OCI-LY3 (cell line): Measurements from ENCODE around the gene KCNMA1.

Source experiments
- H2AFZ ChIP-seq: fragments of 200-600, 300-600 bp; shearing (Covaris generic); 2 replicates; pipeline ENCODE4 v1.6.0; 2014; ENCODE audit warnings: antibody characterized with exemption, low read depth, low read length
- H3K27ac ChIP-seq: fragments of 200-600, 300-600 bp; sonication (generic); 2 replicates; pipeline ENCODE4 v1.5.1; 2014; ENCODE audit warnings: mild to moderate bottlenecking, low read length, moderate library complexity, mixed read lengths
- H3K27me3 ChIP-seq: fragments of 200-600, 300-600 bp; sonication (generic); 2 replicates; pipeline ENCODE4 v1.6.1; 2014; ENCODE audit warnings: low read depth, low read length, mixed read lengths
- H3K36me3 ChIP-seq: fragments of 200-600, 300-600 bp; sonication (generic); replicated peaks from 2 replicates; pipeline ENCODE3; 2014; ENCODE audit warnings: low read depth, low read length, mixed read lengths
- H3K4me1 ChIP-seq: fragments of 300-600, 200-600 bp; sonication (generic); 2 replicates; pipeline ENCODE4 v1.6.1; 2014; ENCODE audit warnings: low read length, mixed read lengths
- H3K4me2 ChIP-seq: fragments of 200-600, 300-600 bp; sonication (generic); 2 replicates; pipeline ENCODE4 v1.6.1; 2014; ENCODE audit warnings: low read length, mixed read lengths
- H3K4me3 ChIP-seq: fragments of 300-600, 200-600 bp; sonication (generic); 2 replicates; pipeline ENCODE4 v1.5.1; 2014; ENCODE audit warnings: antibody characterized with exemption, mild to moderate bottlenecking, low read length, moderate library complexity
- H3K79me2 ChIP-seq: fragments of 300-600, 200-600 bp; shearing (Covaris generic); 2 replicates; pipeline ENCODE4 v1.6.1; 2014; ENCODE audit warnings: mild to moderate bottlenecking, low read length, mixed read lengths
- H3K9ac ChIP-seq: fragments of 300-600, 200-600 bp; shearing (Covaris generic); 2 replicates; pipeline ENCODE4 v1.6.0; 2014; ENCODE audit warnings: mild to moderate bottlenecking, low read length, moderate library complexity
- H3K9me3 ChIP-seq: fragments of 200-600, 300-600 bp; shearing (Covaris generic); 2 replicates; pipeline ENCODE4 v1.6.1; 2014; ENCODE audit warnings: low read length, mixed read lengths; ENCODE audit not compliant: insufficient read depth
- H4K20me1 ChIP-seq: fragments of 200-600, 300-600 bp; sonication (generic); 2 replicates; pipeline ENCODE4 v1.6.1; 2016; ENCODE audit warnings: low read length, mixed read lengths; ENCODE audit not compliant: insufficient read depth
- EZH2phosphoT487 ChIP-seq: fragments of 200-600 bp; shearing (Covaris generic); IDR thresholded peaks from 2 replicates; pipeline ENCODE4 v1.6.1; 2018; ENCODE audit warnings: antibody characterized with exemption, mixed run types, low read depth
- TF ChIP-seq, protein P1 (sequence below): fragments of 200-600, 300-600 bp; sonication (generic); IDR thresholded peaks from 2 replicates; pipeline ENCODE4 v1.5.1; 2014; ENCODE audit warnings: antibody characterized with exemption, low read length, low read depth

The KCNMA1 gene

DNA sequence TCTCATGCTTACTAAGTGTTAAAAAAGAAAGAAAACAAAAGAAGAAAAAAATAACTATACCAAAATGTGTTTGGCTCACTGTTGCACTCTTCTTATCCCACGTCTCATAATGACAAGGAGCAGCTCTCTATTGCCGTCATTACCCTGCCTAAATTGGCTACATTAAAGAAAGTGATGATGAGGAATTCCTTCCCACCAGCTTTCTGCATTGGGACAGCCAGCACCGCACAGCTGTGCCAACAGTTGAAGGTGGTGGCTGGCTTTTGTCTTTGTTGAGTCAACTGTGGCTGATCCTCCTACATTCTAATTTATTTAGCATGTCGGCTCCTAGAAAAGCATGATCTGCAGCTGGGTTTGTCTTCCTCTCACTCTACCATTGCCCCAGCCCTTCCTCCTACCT lies 751.8 kb downstream of the KCNMA1 start:
- Histone ChIP-seq H3K79me2 (no peaks in the 10 kb centered on the region), H3K27me3 (no peaks in the 10 kb centered on the region), H3K4me1 (peaks cover 50% of the 10 kb centered on the region), H3K9ac (no peak overlapping the region), H3K27ac (no peak overlapping the region), H2AFZ (no peak overlapping the region), H3K4me2 (no peak overlapping the region), H3K9me3 (no peaks in the 10 kb centered on the region), H3K36me3 (peaks cover 17% of the 10 kb centered on the region), H3K4me3 (no peak overlapping the region), H4K20me1 (no peaks in the 10 kb centered on the region)
- TF ChIP-seq, protein P1, sequence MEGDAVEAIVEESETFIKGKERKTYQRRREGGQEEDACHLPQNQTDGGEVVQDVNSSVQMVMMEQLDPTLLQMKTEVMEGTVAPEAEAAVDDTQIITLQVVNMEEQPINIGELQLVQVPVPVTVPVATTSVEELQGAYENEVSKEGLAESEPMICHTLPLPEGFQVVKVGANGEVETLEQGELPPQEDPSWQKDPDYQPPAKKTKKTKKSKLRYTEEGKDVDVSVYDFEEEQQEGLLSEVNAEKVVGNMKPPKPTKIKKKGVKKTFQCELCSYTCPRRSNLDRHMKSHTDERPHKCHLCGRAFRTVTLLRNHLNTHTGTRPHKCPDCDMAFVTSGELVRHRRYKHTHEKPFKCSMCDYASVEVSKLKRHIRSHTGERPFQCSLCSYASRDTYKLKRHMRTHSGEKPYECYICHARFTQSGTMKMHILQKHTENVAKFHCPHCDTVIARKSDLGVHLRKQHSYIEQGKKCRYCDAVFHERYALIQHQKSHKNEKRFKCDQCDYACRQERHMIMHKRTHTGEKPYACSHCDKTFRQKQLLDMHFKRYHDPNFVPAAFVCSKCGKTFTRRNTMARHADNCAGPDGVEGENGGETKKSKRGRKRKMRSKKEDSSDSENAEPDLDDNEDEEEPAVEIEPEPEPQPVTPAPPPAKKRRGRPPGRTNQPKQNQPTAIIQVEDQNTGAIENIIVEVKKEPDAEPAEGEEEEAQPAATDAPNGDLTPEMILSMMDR = no peak
- no peak for TF ChIP-seq EZH2phosphoT487

DNA sequence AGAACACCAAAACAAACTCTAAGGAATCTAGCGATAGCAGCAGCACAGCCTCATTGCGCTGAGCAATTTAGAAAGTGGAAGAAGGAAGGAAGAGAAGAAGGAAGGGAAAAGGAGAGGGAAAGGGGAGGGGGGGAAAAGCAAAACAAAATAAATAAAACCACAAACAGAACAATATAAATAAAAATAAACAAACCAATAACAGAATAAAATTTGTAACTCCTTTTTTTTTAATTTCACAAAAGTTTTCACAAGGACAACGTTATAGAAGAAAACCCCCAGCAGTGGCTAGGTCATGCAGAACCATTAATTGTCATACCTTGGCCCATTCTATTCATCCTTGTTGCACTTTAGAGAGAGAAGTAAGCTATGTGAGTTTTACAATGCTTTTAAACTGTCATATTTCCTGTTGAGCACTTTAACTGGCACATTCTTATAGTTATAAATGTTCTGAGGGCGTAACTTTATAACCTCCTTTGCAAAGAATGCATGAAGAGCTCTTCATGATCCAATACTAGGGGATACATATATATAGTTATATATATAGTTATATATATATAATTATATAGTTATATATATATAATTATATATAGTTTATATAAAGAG lies 752.8 kb downstream of the KCNMA1 start:
- TF ChIP-seq EZH2phosphoT487 = no peak
- TF ChIP-seq, protein P1 = no peak
- H4K20me1 ChIP-seq = no peaks in the 10 kb centered on the region
- H3K4me3 ChIP-seq = no peak overlapping the region
- H3K9me3 ChIP-seq = no peaks in the 10 kb centered on the region
- no peak overlapping the region for H2AFZ ChIP-seq
- H3K27ac ChIP-seq = peak overlapping the region; percentile 92; the same call in 1 of the 2 replicates
- peaks cover 60% of the 10 kb centered on the region for H3K4me1 ChIP-seq
- peaks cover 17% of the 10 kb centered on the region for H3K36me3 ChIP-seq
- H3K27me3 ChIP-seq = no peaks in the 10 kb centered on the region
- H3K4me2 ChIP-seq = peak overlapping the region; percentile 65; the same call in 1 of the 2 replicates
- no peak overlapping the region for H3K9ac ChIP-seq
- H3K79me2 ChIP-seq = no peaks in the 10 kb centered on the region

DNA sequence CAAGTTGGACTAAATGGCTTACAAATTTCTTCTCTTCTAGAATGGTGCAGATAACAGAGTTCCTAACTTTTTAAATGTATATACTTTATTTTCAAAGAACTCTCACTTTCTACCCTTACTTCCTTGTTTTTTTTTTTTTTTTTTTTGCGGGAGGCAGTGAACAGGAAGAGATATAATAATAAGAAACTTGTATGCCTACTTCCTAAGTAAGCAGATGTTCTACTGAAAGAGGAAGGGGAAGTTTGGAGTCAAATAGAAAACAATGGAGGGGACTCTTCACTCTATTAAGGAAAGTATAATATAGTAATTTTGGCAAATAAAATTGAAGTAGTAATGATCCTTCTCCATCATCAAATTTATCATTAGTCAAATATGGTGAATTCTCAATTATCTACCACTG lies 754.0 kb downstream of the KCNMA1 start:
- Histone ChIP-seq H3K36me3 (peaks cover 17% of the 10 kb centered on the region), H3K4me1 (peaks cover 72% of the 10 kb centered on the region), H3K9me3 (no peaks in the 10 kb centered on the region), H3K79me2 (no peaks in the 10 kb centered on the region), H3K27ac (peak overlapping the region; percentile 92), H4K20me1 (no peaks in the 10 kb centered on the region), H3K27me3 (no peaks in the 10 kb centered on the region), H3K9ac (no peak overlapping the region; the same call in 1 of the 2 replicates), H3K4me3 (peak overlapping the region; percentile 39; the same call in 1 of the 2 replicates), H2AFZ (no peak overlapping the region), H3K4me2 (peak overlapping the region; percentile 65)
- TF ChIP-seq, protein P1 = no peak
- no peak for TF ChIP-seq EZH2phosphoT487

DNA sequence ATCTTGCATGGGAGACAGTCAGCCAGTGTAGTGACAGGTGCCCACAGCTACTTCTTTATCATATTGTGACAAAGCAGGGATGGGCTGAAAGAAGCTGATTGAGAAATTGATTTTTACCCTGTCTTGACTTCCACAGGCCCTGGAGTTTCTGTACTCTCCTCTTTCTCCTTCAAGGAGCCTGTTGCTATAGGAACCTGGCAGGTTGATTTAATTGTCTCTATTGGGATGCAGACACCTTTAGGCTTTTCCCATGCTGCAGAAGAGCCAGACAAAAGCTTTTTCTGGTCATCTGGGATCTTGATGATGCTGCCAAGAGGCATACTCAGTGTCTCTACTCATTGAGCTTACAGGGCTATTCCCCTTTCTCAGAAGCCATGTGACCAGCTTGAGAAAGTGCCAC lies 754.8 kb downstream of the KCNMA1 start:
- no peaks in the 10 kb centered on the region for H3K27me3 ChIP-seq
- H3K4me3 ChIP-seq = no peak overlapping the region
- H4K20me1 ChIP-seq = no peaks in the 10 kb centered on the region
- H2AFZ ChIP-seq = no peak overlapping the region
- H3K36me3 ChIP-seq = peaks cover 17% of the 10 kb centered on the region
- H3K4me1 ChIP-seq = peaks cover 69% of the 10 kb centered on the region
- TF ChIP-seq EZH2phosphoT487 = no peak
- TF ChIP-seq, protein P1 = no peak
- no peaks in the 10 kb centered on the region for H3K9me3 ChIP-seq
- peak overlapping the region; percentile 63 for H3K4me2 ChIP-seq
- H3K27ac ChIP-seq = peak overlapping the region; percentile 92
- H3K9ac ChIP-seq = peak overlapping the region; percentile 45; the same call in 1 of the 2 replicates
- no peaks in the 10 kb centered on the region for H3K79me2 ChIP-seq
